K562 (cell line): ENCODE results near the gene NRM. TPM values are rescaled to one million over a fixed set of nuclear protein-coding genes. Genes with fewer than 3 reads are reported as not detected.

Source experiments
- ARNT ChIP-seq, 2 experiments: fragments of 450-650 bp; IDR thresholded peaks; 2 replicates each; pipeline ENCODE4 v1.6.1; 2016; ENCODE audit warnings: mild to moderate bottlenecking in 1 of 2
- CBX5 ChIP-seq: IDR thresholded peaks from 2 replicates; pipeline ENCODE4 v1.6.1; 2014; ENCODE audit warnings: low read depth, borderline replicate concordance
- CREB3 ChIP-seq: fragments of 450-650 bp; conservative IDR thresholded peaks from 2 replicates; pipeline ENCODE4 v1.6.1; 2016; ENCODE audit warnings: missing genetic modification characterization, low read depth, mild to moderate bottlenecking, missing compliant biosample characterization, moderate library complexity
- DEAF1 ChIP-seq: fragments of 450-650 bp; formaldehyde crosslinking; IDR thresholded peaks from 2 replicates; pipeline ENCODE4 v1.4.0; 2020; ENCODE audit warnings: mild to moderate bottlenecking, moderate library complexity
- DNMT1 ChIP-seq: fragments of 450-650 bp; IDR thresholded peaks from 2 replicates; pipeline ENCODE4 v1.6.1; 2016; ENCODE audit warnings: antibody characterized with exemption, mild to moderate bottlenecking
- DPF2 ChIP-seq: fragments of 450-650 bp; IDR thresholded peaks from 2 replicates; pipeline ENCODE4 v1.6.1; 2016
- E2F3 ChIP-seq: fragments of 250-450 bp; sonication (Bioruptor Pico); IDR thresholded peaks from 2 replicates; pipeline ENCODE4 v1.4.0; 2020; ENCODE audit warnings: mild to moderate bottlenecking
- HLTF ChIP-seq: fragments of 450-650 bp; IDR thresholded peaks from 2 replicates; pipeline ENCODE4 v1.6.1; 2016
- KDM4B ChIP-seq, 2 experiments: fragments of 450-650 bp in 1 of 2; sonication (generic) in 1 of 2; IDR thresholded peaks; 2 replicates each; pipeline ENCODE4 v1.6.1; 2016 to 2017; ENCODE audit warnings: borderline replicate concordance in 2 of 2, antibody characterized with exemption in 1 of 2, low read depth in 1 of 2, mild to moderate bottlenecking in 1 of 2
- NCOA1 ChIP-seq: fragments of 450-650 bp; IDR thresholded peaks from 2 replicates; pipeline ENCODE4 v1.6.1; 2016; ENCODE audit warnings: low read depth
- PHB ChIP-seq: fragments of 250-450 bp; sonication (Bioruptor Pico); IDR thresholded peaks from 2 replicates; pipeline ENCODE4 v1.5.0; 2021
- PML ChIP-seq: IDR thresholded peaks from 2 replicates; pipeline ENCODE4 v1.6.1; 2012; ENCODE audit warnings: low read length, inconsistent platforms
- RBM34 ChIP-seq: fragments of 200-400 bp; formaldehyde crosslinking; IDR thresholded peaks from 2 replicates; pipeline ENCODE4 v1.6.1; 2018; ENCODE audit warnings: low read length, borderline replicate concordance; ENCODE audit not compliant: insufficient read depth
- SMARCB1 ChIP-seq: IDR thresholded peaks from 2 replicates; pipeline ENCODE4 v1.6.1; 2011; ENCODE audit warnings: improper control_type of control experiment, low read depth; ENCODE audit not compliant: insufficient read length
- SOX6 ChIP-seq: fragments of 450-650 bp; IDR thresholded peaks from 2 replicates; pipeline ENCODE4 v1.6.1; 2014; ENCODE audit warnings: mild to moderate bottlenecking
- SREBF2 ChIP-seq: sonication (generic); formaldehyde crosslinking; IDR thresholded peaks from 2 replicates; pipeline ENCODE4 v1.4.0; 2020; ENCODE audit warnings: mild to moderate bottlenecking, missing genetic modification reagents
- TAF15 ChIP-seq: fragments of 200-400 bp; formaldehyde crosslinking; IDR thresholded peaks from 2 replicates; pipeline ENCODE4 v1.6.1; 2017; ENCODE audit warnings: mild to moderate bottlenecking, low read depth, low read length, moderate library complexity
- TRIM25 ChIP-seq: fragments of 450-650 bp; IDR thresholded peaks from 2 replicates; pipeline ENCODE4 v1.7.0; 2016; ENCODE audit warnings: borderline replicate concordance
- TSHZ1 ChIP-seq: fragments of 250-450 bp; sonication (Bioruptor Pico); IDR thresholded peaks from 2 replicates; pipeline ENCODE4 v1.4.0; 2020; ENCODE audit warnings: mild to moderate bottlenecking, moderate library complexity
- ZFP1 ChIP-seq: fragments of 450-650 bp; formaldehyde crosslinking; IDR thresholded peaks from 2 replicates; pipeline ENCODE4 v1.4.0; 2020; ENCODE audit warnings: mild to moderate bottlenecking, mixed read lengths
- ZNF175 ChIP-seq: fragments of 200-800 bp; sonication (Bioruptor generic); IDR thresholded peaks from 2 replicates; pipeline ENCODE4 v1.6.1; 2016; ENCODE audit warnings: low read depth, mild to moderate bottlenecking, missing genetic modification characterization, missing compliant biosample characterization
- polyA plus RNA-seq, 8 experiments: library from polyadenylated mRNA; depleted of rRNA in 4 of 8; stranded (reverse) in 5 of 8; unstranded in 3 of 8; fragments of >200 nt; fragmentation: Nextera tagmentation in 2 of 8; fragmentation: Illumina TruSeq in 1 of 8; extraction: Ambion mirVana in 2 of 8; extraction: Trizol in 1 of 8; gene quantifications; 2 replicates each; pipeline versions ENCODE4 v1.2.1 to v1.2.3, GENCODE V29; 2011 to 2014; ENCODE audit warnings: inconsistent platforms in 1 of 8, missing spikeins in 1 of 8
- total RNA-seq, 7 experiments: library from RNA; depleted of rRNA in 6 of 7; stranded (reverse); fragments of >200 nt in 6 of 7; fragmentation: Illumina TruSeq in 2 of 7; extraction: Trizol in 2 of 7; gene quantifications; 2 replicates each; pipeline versions ENCODE4 v1.2.1 to v1.2.3, GENCODE V29; 2011 to 2021; ENCODE audit warnings: low replicate concordance in 1 of 7

Gene NRM
- total and polyA plus RNA-seq, 9 of the 15 experiments (the other 6 are each of a cell fraction or from before 2014, with no cell fraction given) = 9.7 to 58.2 (median 18.1) TPM

GRCh38 chr6:30722280-30723112, 31.7 kb upstream of the NRM start (continued):
- no peak for TF ChIP-seq KDM4B (IDR thresholded peaks at IDR 0.05; ENCODE audit: borderline replicate concordance in 2 of 2, low read depth in 1 of 2)
- no peak for TF ChIP-seq PHB
- no peak for TF ChIP-seq E2F3 (CRISPR knock-in tag)
- TF ChIP-seq TRIM25 = peak; percentile 51; the same call in 1 of the 2 replicates
- no peak for TF ChIP-seq NCOA1
- no peak for TF ChIP-seq DNMT1
- TF ChIP-seq CREB3 (tag) = no peak
- TF ChIP-seq SMARCB1 = no peak
- TF ChIP-seq TSHZ1 (CRISPR knock-in tag) = no peak
- TF ChIP-seq PML = no peak; the same call in 1 of the 2 replicates
- TF ChIP-seq ARNT (IDR thresholded peaks at IDR 0.05) = peak in 1 of 2 experiments; percentile 31; a peak in 1 of 4 replicates
- no peak for TF ChIP-seq CBX5
- TF ChIP-seq ZFP1 (CRISPR knock-in tag) = no peak
- no peak for TF ChIP-seq RBM34
- TF ChIP-seq ZNF175 (CRISPR knock-in tag) = 0 out of 2 replicates have a peak, but pooled peaks have one; percentile 30
- TF ChIP-seq SREBF2 (CRISPR knock-in tag) = peak; percentile 49; the same call in 1 of the 2 replicates
- peak; percentile 63; the same call in 1 of the 2 replicates for TF ChIP-seq SOX6
- peak; percentile 94 for TF ChIP-seq DEAF1 (CRISPR knock-in tag)
- TF ChIP-seq TAF15 = no peak; the same call in 1 of the 2 replicates
- TF ChIP-seq DPF2 = peak; percentile 25; the same call in 1 of the 2 replicates
- TF ChIP-seq HLTF = 0 out of 2 replicates have a peak, but pooled peaks have one; percentile 62
